ENCODE data around the gene PDZD4. TPM values are rescaled to one million over a fixed set of nuclear protein-coding genes. Genes with fewer than 3 reads are reported as not detected.

PDZD4 gene
- total and polyA plus RNA-seq, 10 of the 15 experiments (the other 5 are each of a cell fraction or from before 2014, with no cell fraction given): 0.01 to 0.15 (median 0.04) TPM; not detected in 6

GRCh38 chrX:153804621-153805020 lies 25.7 kb downstream of the PDZD4 start:
- FAIRE-seq (no peak), DNase-seq (ENCODE audit: low read depth, low spot score) (no peak), ATAC-seq (no peak)
- H3K79me2 ChIP-seq (ENCODE audit: control insufficient read depth, insufficient read depth, low read length): no peaks in the 10 kb centered on the region
- no peaks in the 10 kb centered on the region; the same call in 2 of the 3 replicates for H3K9me3 ChIP-seq (replicated peaks; ENCODE audit: control insufficient read depth, insufficient read depth, low read length)
- H4K20me1 ChIP-seq (ENCODE audit: control insufficient read depth, insufficient read depth): no peaks in the 10 kb centered on the region
- H3K4me3 ChIP-seq: no peak overlapping the region
- intact Hi-C loops (cut with micrococcal nuclease; ENCODE audit: unreplicated experiment) (no loop called here), in situ Hi-C loops (cut with MboI) (loop anchor here (25.0 kb wide), 1 partner anchor 617 kb away; the partner anchor contains the start of gene MAGEA1)
- SMC1A ChIA-PET (ENCODE audit: uncharacterized antibody, unreplicated experiment): no interaction called here
- no peak overlapping the region for H3K9ac ChIP-seq (ENCODE audit: control insufficient read depth, insufficient read depth, low read length)
- no peak overlapping the region for H2AFZ ChIP-seq (ENCODE audit: control insufficient read depth, low read depth, low read length)
- no TSS peak for BruUV-seq (replicated peaks)
- POLR2A ChIA-PET: no interaction called here
- no peaks in the 10 kb centered on the region for H3K4me1 ChIP-seq (ENCODE audit: control insufficient read depth, insufficient read depth, low read length)
- WGBS (ENCODE audit: insufficient coverage, insufficient replicate concordance, low lambda C conversion rate, missing lambda C conversion rate): 79% methylated on average over 20 of the region's 25 CpGs
- no peaks in the 10 kb centered on the region for H3K36me3 ChIP-seq (ENCODE audit: control insufficient read depth in 2 of 2, insufficient read depth in 2 of 2, low read length in 1 of 2)
- RAD21 ChIA-PET (ENCODE audit: unreplicated experiment): no interaction called here
- H3K27ac ChIP-seq (ENCODE audit: control insufficient read depth, insufficient read depth): no peak overlapping the region
- H3K4me2 ChIP-seq (ENCODE audit: control insufficient read depth, insufficient read depth): no peak overlapping the region
- CTCF ChIA-PET: no interaction called here
- no peaks in the 10 kb centered on the region; a peak in 1 of 4 replicates for H3K27me3 ChIP-seq (replicated peaks in 1 of 2; ENCODE audit: control insufficient read depth in 2 of 2, insufficient read depth in 2 of 2, low read length in 1 of 2)
- TF ChIP-seq NR2C2 (IDR thresholded peaks at IDR 0.05; ENCODE audit: borderline replicate concordance, control insufficient read depth, insufficient read length, low read depth) (no peak), HCFC1 (IDR thresholded peaks at IDR 0.05; ENCODE audit: low read length) (no peak), MTA3 (IDR thresholded peaks at IDR 0.05; ENCODE audit: borderline replicate concordance, low read length) (no peak), MYB (IDR thresholded peaks at IDR 0.05; ENCODE audit: borderline replicate concordance, low read depth, low read length) (no peak), RBBP5 (conservative IDR thresholded peaks at IDR 0.05) (no peak), YBX1 (IDR thresholded peaks at IDR 0.05) (no peak), MEF2B (IDR thresholded peaks at IDR 0.05; ENCODE audit: partially characterized antibody, poor library complexity, severe bottlenecking) (no peak), BCLAF1 (IDR thresholded peaks at IDR 0.05) (no peak), CEBPB (IDR thresholded peaks at IDR 0.05; ENCODE audit: borderline replicate concordance in 1 of 2, low read depth in 2 of 2, low read length in 2 of 2) (no peak), RFX5 (IDR thresholded peaks at IDR 0.05; ENCODE audit: low read depth, low read length) (no peak), FOXM1 (IDR thresholded peaks at IDR 0.05; ENCODE audit: low read depth, low read length) (no peak), IRF4 (IDR thresholded peaks at IDR 0.05; ENCODE audit: low read depth, low read length) (no peak), ZNF384 (IDR thresholded peaks at IDR 0.05; ENCODE audit: borderline replicate concordance, low read depth, low read length) (no peak), EP300 (IDR thresholded peaks at IDR 0.05; ENCODE audit: borderline replicate concordance in 1 of 2, control insufficient read depth in 1 of 2, low read depth in 2 of 2, low read length in 2 of 2) (no peak), SMAD5 (IDR thresholded peaks at IDR 0.05; ENCODE audit: low read depth) (no peak), ZNF207 (IDR thresholded peaks at IDR 0.05; ENCODE audit: borderline replicate concordance) (no peak), NR2C1 (IDR thresholded peaks at IDR 0.05) (no peak)
- TF ChIP-seq, protein P1, sequence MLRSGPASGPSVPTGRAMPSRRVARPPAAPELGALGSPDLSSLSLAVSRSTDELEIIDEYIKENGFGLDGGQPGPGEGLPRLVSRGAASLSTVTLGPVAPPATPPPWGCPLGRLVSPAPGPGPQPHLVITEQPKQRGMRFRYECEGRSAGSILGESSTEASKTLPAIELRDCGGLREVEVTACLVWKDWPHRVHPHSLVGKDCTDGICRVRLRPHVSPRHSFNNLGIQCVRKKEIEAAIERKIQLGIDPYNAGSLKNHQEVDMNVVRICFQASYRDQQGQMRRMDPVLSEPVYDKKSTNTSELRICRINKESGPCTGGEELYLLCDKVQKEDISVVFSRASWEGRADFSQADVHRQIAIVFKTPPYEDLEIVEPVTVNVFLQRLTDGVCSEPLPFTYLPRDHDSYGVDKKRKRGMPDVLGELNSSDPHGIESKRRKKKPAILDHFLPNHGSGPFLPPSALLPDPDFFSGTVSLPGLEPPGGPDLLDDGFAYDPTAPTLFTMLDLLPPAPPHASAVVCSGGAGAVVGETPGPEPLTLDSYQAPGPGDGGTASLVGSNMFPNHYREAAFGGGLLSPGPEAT (IDR thresholded peaks at IDR 0.05; ENCODE audit: low read depth): no peak
- TF ChIP-seq, protein P2, sequence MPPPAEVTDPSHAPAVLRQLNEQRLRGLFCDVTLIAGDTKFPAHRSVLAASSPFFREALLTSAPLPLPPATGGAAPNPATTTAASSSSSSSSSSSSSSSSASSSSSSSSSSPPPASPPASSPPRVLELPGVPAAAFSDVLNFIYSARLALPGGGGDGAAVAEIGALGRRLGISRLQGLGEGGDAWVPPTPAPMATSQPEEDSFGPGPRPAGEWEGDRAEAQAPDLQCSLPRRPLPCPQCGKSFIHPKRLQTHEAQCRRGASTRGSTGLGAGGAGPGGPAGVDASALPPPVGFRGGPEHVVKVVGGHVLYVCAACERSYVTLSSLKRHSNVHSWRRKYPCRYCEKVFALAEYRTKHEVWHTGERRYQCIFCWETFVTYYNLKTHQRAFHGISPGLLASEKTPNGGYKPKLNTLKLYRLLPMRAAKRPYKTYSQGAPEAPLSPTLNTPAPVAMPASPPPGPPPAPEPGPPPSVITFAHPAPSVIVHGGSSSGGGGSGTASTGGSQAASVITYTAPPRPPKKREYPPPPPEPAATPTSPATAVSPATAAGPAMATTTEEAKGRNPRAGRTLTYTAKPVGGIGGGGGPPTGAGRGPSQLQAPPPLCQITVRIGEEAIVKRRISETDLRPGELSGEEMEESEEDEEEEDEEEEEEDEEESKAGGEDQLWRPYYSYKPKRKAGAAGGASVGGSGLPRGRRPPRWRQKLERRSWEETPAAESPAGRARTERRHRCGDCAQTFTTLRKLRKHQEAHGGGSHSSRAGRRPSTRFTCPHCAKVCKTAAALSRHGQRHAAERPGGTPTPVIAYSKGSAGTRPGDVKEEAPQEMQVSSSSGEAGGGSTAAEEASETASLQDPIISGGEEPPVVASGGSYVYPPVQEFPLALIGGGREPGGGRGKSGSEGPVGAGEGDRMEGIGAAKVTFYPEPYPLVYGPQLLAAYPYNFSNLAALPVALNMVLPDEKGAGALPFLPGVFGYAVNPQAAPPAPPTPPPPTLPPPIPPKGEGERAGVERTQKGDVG (CRISPR knock-in tag; IDR thresholded peaks at IDR 0.05): no peak

Data from GM12878 (cell line).